Activated CD8-positive, alpha-beta memory T cell treated with anti-CD3 and anti-CD28 coated beads, Interleukin-2, amount 10 ng/mL, durations not matched to agents 7 days and 5 days (primary cell): ENCODE measurements around the gene ACTN3. TPM values are rescaled to one million over a fixed set of nuclear protein-coding genes. Genes with fewer than 3 reads are reported as not detected.
"Not testable (repeated sequence)": the region's sequence is repeated elsewhere in the genome, so short reads cannot be mapped to it uniquely, and the experiment has no call there.

Experiments
- ATAC-seq: fragments of 150-1000 bp; cut with Tn5 transposase; one replicate; pipeline ENCODE4 v1.10.0; 2021; ENCODE audit warnings: moderate library complexity
- CTCF ChIA-PET: fragments of 350-600 bp; sonication (Branson Sonifier 250); formaldehyde crosslinking; loops from one replicate; lab custom pipeline; 2021; ENCODE audit warnings: antibody characterized with exemption; lab: Charles Lee
- DNase-seq: peaks from one replicate; pipeline ENCODE4 v3.0.0-alpha.2; 2020
- H3K27ac Mint-ChIP-seq: one replicate; pipeline ENCODE4 v1.8.0; 2021; ENCODE audit warnings: mild to moderate bottlenecking, mixed read lengths
- H3K27me3 Mint-ChIP-seq: one replicate; pipeline ENCODE4 v1.8.0; 2021; ENCODE audit warnings: mixed read lengths
- H3K36me3 Mint-ChIP-seq: one replicate; pipeline ENCODE4 v1.8.0; 2021; ENCODE audit warnings: mild to moderate bottlenecking, mixed read lengths
- H3K4me1 Mint-ChIP-seq: one replicate; pipeline ENCODE4 v1.8.0; 2021; ENCODE audit warnings: mixed read lengths
- H3K4me3 Mint-ChIP-seq: one replicate; pipeline ENCODE4 v1.8.0; 2021; ENCODE audit warnings: mild to moderate bottlenecking, moderate library complexity, mixed read lengths
- H3K9me3 Mint-ChIP-seq: one replicate; pipeline ENCODE4 v1.8.0; 2022; ENCODE audit warnings: low read depth, mixed read lengths
- total RNA-seq, 2 experiments: library from RNA; stranded (reverse); gene quantifications; one replicate each; pipeline ENCODE4 v1.2.3, GENCODE V29; 2021

The ACTN3 gene
- total RNA-seq, 2 experiments from 2014 or later: 0.40 TPM; not detected in 1

- ATAC-seq (no peak), DNase-seq (no peak)
- H3K36me3 Mint-ChIP-seq: peaks cover 4% of the 10 kb centered on the region
- peaks cover 2% of the 10 kb centered on the region for H3K27me3 Mint-ChIP-seq
- CTCF ChIA-PET: interaction anchor here (0.9 to 6.2 kb wide), 7 partner anchors 10 to 115 kb away, joined by 3 to 107 read pairs (median 7); partner anchors contain the start of genes CCDC87, CCS, CTSF and RBM4B
- no peak overlapping the region for H3K27ac Mint-ChIP-seq
- H3K4me3 Mint-ChIP-seq: no peak overlapping the region
- H3K9me3 Mint-ChIP-seq: peaks cover 6% of the 10 kb centered on the region
- H3K4me1 Mint-ChIP-seq: peaks cover 6% of the 10 kb centered on the region
These were observed 34.1 kb downstream of the ACTN3 start for GRCh38 chr11:66580803-66581202.

- H3K27ac Mint-ChIP-seq: no peak overlapping the region
- CTCF ChIA-PET: interaction anchor here (0.9 to 6.2 kb wide), 7 partner anchors 10 to 115 kb away, joined by 3 to 107 read pairs (median 4); partner anchors contain the start of genes CCDC87, CCS, CTSF and RBM4B
- peaks cover 2% of the 10 kb centered on the region for H3K27me3 Mint-ChIP-seq
- H3K9me3 Mint-ChIP-seq: peaks cover 6% of the 10 kb centered on the region
- no peak for ATAC-seq
- no peak overlapping the region for H3K4me3 Mint-ChIP-seq
- peaks cover 4% of the 10 kb centered on the region for H3K36me3 Mint-ChIP-seq
- H3K4me1 Mint-ChIP-seq: peaks cover 6% of the 10 kb centered on the region
- no peak for DNase-seq
These were observed 34.6 kb downstream of the ACTN3 start for GRCh38 chr11:66581261-66581660.

GRCh38 chr11:66582565-66583147 lies 36.0 kb downstream of the ACTN3 start:
- DNase-seq, H3K4me1 Mint-ChIP-seq, H3K27me3 Mint-ChIP-seq, ATAC-seq, H3K4me3 Mint-ChIP-seq, H3K27ac Mint-ChIP-seq, H3K9me3 Mint-ChIP-seq, H3K36me3 Mint-ChIP-seq: not testable (repeated sequence)
- CTCF ChIA-PET: interaction anchor here (1.5 to 6.2 kb wide), 2 partner anchors 95 to 96 kb away, joined by 8 to 107 read pairs; partner anchors contain the start of gene RBM4B

GRCh38 chr11:66585447-66585846 lies 38.7 kb downstream of the ACTN3 start:
- H3K27me3 Mint-ChIP-seq, H3K36me3 Mint-ChIP-seq, ATAC-seq, H3K4me1 Mint-ChIP-seq, DNase-seq, H3K9me3 Mint-ChIP-seq, H3K4me3 Mint-ChIP-seq, H3K27ac Mint-ChIP-seq: not testable (repeated sequence)
- CTCF ChIA-PET: interaction anchor here (1.2 kb wide), 1 partner anchor 93 kb away, joined by 3 read pairs; the partner anchor contains the start of gene RBM4B

GRCh38 chr11:66586136-66586535 lies 39.4 kb downstream of the ACTN3 start:
- Mint-ChIP-seq H3K27ac (no peak overlapping the region), H3K9me3 (peaks cover 6% of the 10 kb centered on the region), H3K36me3 (peaks cover 4% of the 10 kb centered on the region), H3K4me3 (no peak overlapping the region), H3K4me1 (no peaks in the 10 kb centered on the region), H3K27me3 (peaks cover 8% of the 10 kb centered on the region)
- DNase-seq (no peak), ATAC-seq (no peak)
- CTCF ChIA-PET: interaction anchor here (0.8 kb wide), 1 partner anchor 93 kb away, joined by 3 read pairs; no protein-coding TSS in a partner anchor

GRCh38 chr11:66589315-66589714 lies 42.6 kb downstream of the ACTN3 start:
- not testable (repeated sequence) for H3K4me3 Mint-ChIP-seq, H3K36me3 Mint-ChIP-seq, ATAC-seq, H3K27me3 Mint-ChIP-seq, H3K27ac Mint-ChIP-seq, H3K9me3 Mint-ChIP-seq, DNase-seq
- CTCF ChIA-PET: interaction anchor here (1.4 to 4.2 kb wide), 2 partner anchors 10 to 70 kb away, joined by 3 to 33 read pairs; no protein-coding TSS in a partner anchor
- peaks cover 15% of the 10 kb centered on the region for H3K4me1 Mint-ChIP-seq

GRCh38 chr11:66589996-66590675 lies 43.4 kb downstream of the ACTN3 start:
- no peak overlapping the region for H3K4me3 Mint-ChIP-seq
- H3K36me3 Mint-ChIP-seq: no peaks in the 10 kb centered on the region
- no peak overlapping the region for H3K27ac Mint-ChIP-seq
- peaks cover 9% of the 10 kb centered on the region for H3K27me3 Mint-ChIP-seq
- ATAC-seq (no peak), DNase-seq (no peak)
- CTCF ChIA-PET: interaction anchor here (1.0 to 6.2 kb wide), 5 partner anchors 11 to 105 kb away, joined by 3 to 60 read pairs (median 11); partner anchors contain the start of genes RBM14 and RBM4B
- H3K4me1 Mint-ChIP-seq: peaks cover 22% of the 10 kb centered on the region
- no peaks in the 10 kb centered on the region for H3K9me3 Mint-ChIP-seq

GRCh38 chr11:66591175-66591574 lies 44.5 kb downstream of the ACTN3 start:
- no peak overlapping the region for H3K4me3 Mint-ChIP-seq
- peaks cover 28% of the 10 kb centered on the region for H3K4me1 Mint-ChIP-seq
- no peak overlapping the region for H3K27ac Mint-ChIP-seq
- ATAC-seq: no peak
- CTCF ChIA-PET: interaction anchor here (1.0 to 6.2 kb wide), 5 partner anchors 12 to 104 kb away, joined by 3 to 60 read pairs (median 11); partner anchors contain the start of genes RBM14 and RBM4B
- H3K36me3 Mint-ChIP-seq: no peaks in the 10 kb centered on the region
- no peaks in the 10 kb centered on the region for H3K9me3 Mint-ChIP-seq
- no peak for DNase-seq
- peaks cover 9% of the 10 kb centered on the region for H3K27me3 Mint-ChIP-seq

GRCh38 chr11:66592457-66593302 lies 46.0 kb downstream of the ACTN3 start, which contains the start of the genes CCDC87 and CCS:
Gene CCDC87 (minus strand): TSS chr11:66593063. CDS start chr11:66593015, 48 bp downstream.
Gene CCS (plus strand): TSS chr11:66593185. CDS start chr11:66593262, 77 bp downstream.
- ATAC-seq (peak; percentile 98), DNase-seq (peak; percentile 99)
- Mint-ChIP-seq H3K27me3 (peaks cover 6% of the 10 kb centered on the region), H3K4me3 (peak within 1 kb of the TSS; percentile 94), H3K27ac (peak within 1 kb of the TSS; percentile 96), H3K36me3 (no peaks in the 10 kb centered on the region), H3K9me3 (no peaks in the 10 kb centered on the region), H3K4me1 (peaks cover 28% of the 10 kb centered on the region)
- CTCF ChIA-PET: interaction anchor here (0.6 to 6.2 kb wide), 15 partner anchors 14 to 86 kb away, joined by 3 to 60 read pairs (median 4); partner anchors contain the start of genes ACTN3, RBM14, RBM4 and RBM4B

GRCh38 chr11:66593303-66593635 lies 46.6 kb downstream of the ACTN3 start:
- CTCF ChIA-PET: interaction anchor here (0.8 to 6.2 kb wide), 14 partner anchors 14 to 85 kb away, joined by 3 to 60 read pairs (median 4); partner anchors contain the start of genes ACTN3, RBM14, RBM4 and RBM4B
- Mint-ChIP-seq H3K4me3 (peak overlapping the region; percentile 94), H3K4me1 (peaks cover 28% of the 10 kb centered on the region), H3K9me3 (no peaks in the 10 kb centered on the region), H3K27me3 (peaks cover 6% of the 10 kb centered on the region), H3K36me3 (no peaks in the 10 kb centered on the region), H3K27ac (peak overlapping the region; percentile 96)
- DNase-seq (no peak), ATAC-seq (no peak)

GRCh38 chr11:66593650-66594049 lies 46.9 kb downstream of the ACTN3 start:
- Mint-ChIP-seq H3K4me1 (peaks cover 28% of the 10 kb centered on the region), H3K27ac (peak overlapping the region; percentile 96)

GRCh38 chr11:66595245-66595904 lies 48.7 kb downstream of the ACTN3 start:
- peak overlapping the region; percentile 42 for H3K4me3 Mint-ChIP-seq
- CTCF ChIA-PET: interaction anchor here (0.9 to 6.2 kb wide), 4 partner anchors 14 to 83 kb away, joined by 3 to 60 read pairs (median 4); partner anchors contain the start of gene RBM4B
- H3K4me1 Mint-ChIP-seq: peaks cover 28% of the 10 kb centered on the region
- no peaks in the 10 kb centered on the region for H3K9me3 Mint-ChIP-seq
- H3K36me3 Mint-ChIP-seq: peaks cover under 1% of the 10 kb centered on the region
- peaks cover 6% of the 10 kb centered on the region for H3K27me3 Mint-ChIP-seq
- ATAC-seq (no peak), DNase-seq (no peak)
- H3K27ac Mint-ChIP-seq: peak overlapping the region; percentile 75

More at GRCh38 chr11:66593650-66594049, 46.9 kb downstream of the ACTN3 start:
- Mint-ChIP-seq H3K9me3 (no peaks in the 10 kb centered on the region), H3K27me3 (peaks cover 6% of the 10 kb centered on the region), H3K36me3 (no peaks in the 10 kb centered on the region), H3K4me3 (peak overlapping the region; percentile 94)
- DNase-seq: no peak
- ATAC-seq: no peak
- CTCF ChIA-PET: interaction anchor here (1.3 to 6.2 kb wide), 6 partner anchors 13 to 85 kb away, joined by 3 to 60 read pairs (median 5); partner anchors contain the start of genes RBM14 and RBM4B
